Erythroblast (primary cell): ENCODE results near the gene KDR.

Experiments
- DNase-seq, 2 experiments: peaks; one replicate each; lab custom pipeline; 2025; lab: John Stamatoyannopoulos, UW
- GATA1 ChIP-seq: IDR thresholded peaks from 2 replicates; pipeline ENCODE4 v1.6.1; 2011; ENCODE audit warnings: low read depth, mild to moderate bottlenecking, control low read depth, low read length, moderate library complexity
- POLR2A ChIP-seq: IDR thresholded peaks from 2 replicates; pipeline ENCODE4 v1.6.1; 2011; ENCODE audit warnings: mild to moderate bottlenecking, low read length

Gene KDR

GRCh38 chr4:55138367-55138766, 13.0 kb upstream of the KDR start:
- TF ChIP-seq POLR2A (no peak), GATA1 (no peak)
- DNase-seq: no peak

- DNase-seq: no peak
- no peak for TF ChIP-seq GATA1
- TF ChIP-seq POLR2A: no peak
These were observed 11.2 kb upstream of the KDR start for GRCh38 chr4:55136634-55137033.

- no peak for DNase-seq
- TF ChIP-seq GATA1 (no peak), POLR2A (no peak)
These were observed 8.6 kb upstream of the KDR start for GRCh38 chr4:55133951-55134350.

- no peak for DNase-seq
- TF ChIP-seq POLR2A (no peak), GATA1 (no peak)
These were observed 7.4 kb upstream of the KDR start for GRCh38 chr4:55132775-55133174.

GRCh38 chr4:55127521-55127920, 2.1 kb upstream of the KDR start:
- TF ChIP-seq GATA1: no peak
- no peak for TF ChIP-seq POLR2A
- DNase-seq: no peak

- TF ChIP-seq POLR2A (no peak), GATA1 (no peak)
- no peak for DNase-seq
These were observed 1.7 kb upstream of the KDR start for GRCh38 chr4:55127053-55127452.

GRCh38 chr4:55125763-55126541, 557 bp upstream of the KDR start:
- TF ChIP-seq POLR2A: no peak
- no peak for DNase-seq

- no peak for DNase-seq
- TF ChIP-seq POLR2A: no peak
- TF ChIP-seq GATA1: no peak
These were observed 896 bp downstream of the KDR start for GRCh38 chr4:55124322-55125076.

- no peak for DNase-seq
- TF ChIP-seq GATA1 (no peak), POLR2A (no peak)
These were observed 1.6 kb downstream of the KDR start for GRCh38 chr4:55123791-55124190.

- TF ChIP-seq GATA1 (no peak), POLR2A (no peak)
- DNase-seq: no peak
These were observed 3.2 kb downstream of the KDR start for GRCh38 chr4:55122235-55122634.

- TF ChIP-seq POLR2A (no peak), GATA1 (no peak)
These were observed 4.1 kb downstream of the KDR start for GRCh38 chr4:55121246-55121645.

GRCh38 chr4:55118397-55118796, 7.0 kb downstream of the KDR start:
- TF ChIP-seq POLR2A: no peak
- TF ChIP-seq GATA1: no peak
- DNase-seq: no peak

More at GRCh38 chr4:55121246-55121645, 4.1 kb downstream of the KDR start:
- no peak for DNase-seq

- no peak for DNase-seq
- TF ChIP-seq GATA1: no peak
- TF ChIP-seq POLR2A: no peak
These were observed 7.9 kb downstream of the KDR start for GRCh38 chr4:55117511-55117910.

- no peak for DNase-seq
- TF ChIP-seq POLR2A (no peak), GATA1 (no peak)
These were observed 8.9 kb downstream of the KDR start for GRCh38 chr4:55116450-55116849.

- TF ChIP-seq POLR2A: no peak
- no peak for TF ChIP-seq GATA1
- no peak for DNase-seq
These were observed 13.8 kb downstream of the KDR start for GRCh38 chr4:55111601-55112000.
